ENCODE data around the gene LRP5.

Gene LRP5

GRCh38 chr11:68371171-68372041 lies 59.0 kb downstream of the LRP5 start:
- DNase-seq (ENCODE audit: low read depth): no peak

GRCh38 chr11:68372114-68372513 lies 59.7 kb downstream of the LRP5 start:
- DNase-seq (ENCODE audit: low read depth): no peak

GRCh38 chr11:68372625-68373024 lies 60.2 kb downstream of the LRP5 start:
- DNase-seq (ENCODE audit: low read depth): no peak

GRCh38 chr11:68373189-68373814 lies 60.9 kb downstream of the LRP5 start:
- peak; percentile 69 for DNase-seq (ENCODE audit: low read depth)

GRCh38 chr11:68373815-68374501 lies 61.6 kb downstream of the LRP5 start:
- no peak for DNase-seq (ENCODE audit: low read depth)

GRCh38 chr11:68374531-68374930 lies 62.1 kb downstream of the LRP5 start:
- no peak for DNase-seq (ENCODE audit: low read depth)

GRCh38 chr11:68375337-68375736 lies 62.9 kb downstream of the LRP5 start:
- no peak for DNase-seq (ENCODE audit: low read depth)

- DNase-seq (ENCODE audit: low read depth): no peak
Measured at GRCh38 chr11:68375766-68376165, 63.4 kb downstream of the LRP5 start.

GRCh38 chr11:68377389-68377795 lies 65.0 kb downstream of the LRP5 start:
- no peak for DNase-seq (ENCODE audit: low read depth)

- DNase-seq (ENCODE audit: low read depth): no peak
Measured at GRCh38 chr11:68379206-68379605, 66.8 kb downstream of the LRP5 start.

- DNase-seq (ENCODE audit: low read depth): peak; percentile 27
Measured at GRCh38 chr11:68380786-68381622, 68.6 kb downstream of the LRP5 start.

- DNase-seq (ENCODE audit: low read depth): no peak
Measured at GRCh38 chr11:68381716-68382115, 69.3 kb downstream of the LRP5 start.

GRCh38 chr11:68382358-68382998 lies 70.1 kb downstream of the LRP5 start:
- DNase-seq (ENCODE audit: low read depth): no peak

- no peak for DNase-seq (ENCODE audit: low read depth)
Measured at GRCh38 chr11:68383976-68384501, 71.6 kb downstream of the LRP5 start.

GRCh38 chr11:68384530-68385081 lies 72.2 kb downstream of the LRP5 start:
- DNase-seq (ENCODE audit: low read depth): no peak

GRCh38 chr11:68385128-68385527 lies 72.7 kb downstream of the LRP5 start:
- DNase-seq (ENCODE audit: low read depth): no peak

- DNase-seq (ENCODE audit: low read depth): no peak
Measured at GRCh38 chr11:68386331-68386978, 74.1 kb downstream of the LRP5 start.

GRCh38 chr11:68387840-68388239 lies 75.4 kb downstream of the LRP5 start:
- DNase-seq (ENCODE audit: low read depth): no peak

GRCh38 chr11:68388595-68389198 lies 76.3 kb downstream of the LRP5 start:
- DNase-seq (ENCODE audit: low read depth): no peak

GRCh38 chr11:68390315-68390714 lies 77.9 kb downstream of the LRP5 start:
- no peak for DNase-seq (ENCODE audit: low read depth)
